ENCODE measurements around the gene SNCAIP.

DNA sequence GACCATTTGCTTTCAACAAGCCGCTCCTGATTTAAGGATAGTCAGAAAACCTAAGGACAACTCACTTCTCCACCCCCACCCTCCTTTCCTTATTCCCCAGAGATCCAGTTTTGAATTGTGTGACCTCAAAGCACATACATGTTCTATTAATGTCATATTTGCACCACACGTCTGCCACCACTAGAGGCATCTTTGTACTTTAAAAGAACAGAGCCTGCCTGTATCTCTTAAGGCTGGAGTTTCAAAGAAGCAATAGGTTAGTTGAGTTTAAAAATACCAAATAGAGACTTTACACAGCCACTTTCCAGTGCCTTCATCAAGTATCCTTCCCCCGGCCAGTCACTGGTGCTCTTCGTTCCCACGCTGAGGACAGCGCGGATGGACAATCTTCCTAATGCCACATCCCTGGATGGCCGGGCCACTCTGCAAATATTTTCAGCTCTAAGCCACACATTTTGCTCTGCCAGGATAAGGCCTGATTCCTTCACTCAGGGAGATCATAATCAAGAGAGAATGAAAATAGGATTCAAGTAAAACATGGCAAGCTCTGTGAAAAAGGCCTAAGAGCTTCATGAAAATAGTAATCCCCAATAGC lies 146.3 kb downstream of the SNCAIP start:
- TF ChIP-seq, protein P1, sequence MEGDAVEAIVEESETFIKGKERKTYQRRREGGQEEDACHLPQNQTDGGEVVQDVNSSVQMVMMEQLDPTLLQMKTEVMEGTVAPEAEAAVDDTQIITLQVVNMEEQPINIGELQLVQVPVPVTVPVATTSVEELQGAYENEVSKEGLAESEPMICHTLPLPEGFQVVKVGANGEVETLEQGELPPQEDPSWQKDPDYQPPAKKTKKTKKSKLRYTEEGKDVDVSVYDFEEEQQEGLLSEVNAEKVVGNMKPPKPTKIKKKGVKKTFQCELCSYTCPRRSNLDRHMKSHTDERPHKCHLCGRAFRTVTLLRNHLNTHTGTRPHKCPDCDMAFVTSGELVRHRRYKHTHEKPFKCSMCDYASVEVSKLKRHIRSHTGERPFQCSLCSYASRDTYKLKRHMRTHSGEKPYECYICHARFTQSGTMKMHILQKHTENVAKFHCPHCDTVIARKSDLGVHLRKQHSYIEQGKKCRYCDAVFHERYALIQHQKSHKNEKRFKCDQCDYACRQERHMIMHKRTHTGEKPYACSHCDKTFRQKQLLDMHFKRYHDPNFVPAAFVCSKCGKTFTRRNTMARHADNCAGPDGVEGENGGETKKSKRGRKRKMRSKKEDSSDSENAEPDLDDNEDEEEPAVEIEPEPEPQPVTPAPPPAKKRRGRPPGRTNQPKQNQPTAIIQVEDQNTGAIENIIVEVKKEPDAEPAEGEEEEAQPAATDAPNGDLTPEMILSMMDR (IDR thresholded peaks at IDR 0.05) = peak; percentile 4 to 46 (median 23)
- TF ChIP-seq POLR2A (IDR thresholded peaks at IDR 0.05) = no peak

Measured in adrenal gland (tissue), 5 donors.